Measurements from ENCODE around the gene PHACTR4. TPM values are rescaled to one million over a fixed set of nuclear protein-coding genes. Genes with fewer than 3 reads are reported as not detected.
"Not testable (repeated sequence)": the region's sequence is repeated elsewhere in the genome, so short reads cannot be mapped to it uniquely, and the experiment has no call there.

Gene PHACTR4
- polyA plus RNA-seq, 3 donors from 2014 or later, result 4.2 to 22.5 (median 6.9) TPM

- Mint-ChIP-seq H3K36me3 (peaks cover 0 to 5% (median 0%) of the 10 kb centered on the region in 3 donors), H3K27me3 (ENCODE audit: low read depth in 3 of 3) (peaks cover 2 to 6% (median 5%) of the 10 kb centered on the region in 3 donors), H3K4me3 (peak overlapping the region; percentile 85 to 92 (median 90)), H3K9me3 (no peaks in the 10 kb centered on the region), H3K4me1 (peaks cover 20 to 29% of the 10 kb centered on the region in 2 donors), H3K27ac (peak overlapping the region; percentile 80 to 93 (median 85))
- DNase-seq, result peak; percentile 87 to 88 (median 87)
Measured at GRCh38 chr1:28518000-28518744, 148.6 kb downstream of the PHACTR4 start.

- H3K36me3 Mint-ChIP-seq, result peaks cover 0 to 5% (median 0%) of the 10 kb centered on the region in 3 donors
- peak overlapping the region; percentile 80 to 93 (median 85) for H3K27ac Mint-ChIP-seq
- peaks cover 20 to 29% of the 10 kb centered on the region in 2 donors for H3K4me1 Mint-ChIP-seq
- peak overlapping the region; percentile 80 to 92 (median 88) for H3K4me3 Mint-ChIP-seq
- peaks cover 2 to 6% (median 5%) of the 10 kb centered on the region in 3 donors for H3K27me3 Mint-ChIP-seq (ENCODE audit: low read depth in 3 of 3)
- DNase-seq, result peak; percentile 63 to 66 (median 65)
- no peaks in the 10 kb centered on the region for H3K9me3 Mint-ChIP-seq
Measured at GRCh38 chr1:28518745-28519341, 149.3 kb downstream of the PHACTR4 start.

- DNase-seq, result no peak
- H3K27me3 Mint-ChIP-seq (ENCODE audit: low read depth in 3 of 3), result peaks cover 2 to 6% (median 5%) of the 10 kb centered on the region in 3 donors
- H3K4me1 Mint-ChIP-seq, result peaks cover 17 to 29% of the 10 kb centered on the region in 2 donors
- no peaks in the 10 kb centered on the region for H3K36me3 Mint-ChIP-seq
- H3K27ac Mint-ChIP-seq, result peak overlapping the region in 2 of 6 donors; percentile 30 to 40
- no peaks in the 10 kb centered on the region for H3K9me3 Mint-ChIP-seq
- peak overlapping the region in 1 of 5 donors; percentile 47 for H3K4me3 Mint-ChIP-seq
Measured at GRCh38 chr1:28519946-28520725, 150.6 kb downstream of the PHACTR4 start.

- not testable (repeated sequence) for H3K27ac Mint-ChIP-seq; DNase-seq; H3K36me3 Mint-ChIP-seq; H3K4me3 Mint-ChIP-seq; H3K9me3 Mint-ChIP-seq; H3K27me3 Mint-ChIP-seq (ENCODE audit: low read depth in 3 of 3)
- H3K4me1 Mint-ChIP-seq, result peaks cover 17 to 29% of the 10 kb centered on the region in 2 donors
Measured at GRCh38 chr1:28520796-28521195, 151.3 kb downstream of the PHACTR4 start.

- DNase-seq, result no peak
- Mint-ChIP-seq H3K4me1 (peaks cover 17 to 25% of the 10 kb centered on the region in 2 donors), H3K27me3 (ENCODE audit: low read depth in 3 of 3) (peaks cover 2 to 6% (median 5%) of the 10 kb centered on the region in 3 donors), H3K36me3 (no peaks in the 10 kb centered on the region), H3K4me3 (peak overlapping the region in 1 of 5 donors; percentile 36), H3K27ac (peak overlapping the region in 3 of 6 donors; percentile 14 to 55 (median 50)), H3K9me3 (no peaks in the 10 kb centered on the region)
Measured at GRCh38 chr1:28521502-28522164, 152.1 kb downstream of the PHACTR4 start.

- not testable (repeated sequence) for H3K27me3 Mint-ChIP-seq (ENCODE audit: low read depth in 3 of 3); H3K36me3 Mint-ChIP-seq; DNase-seq; H3K9me3 Mint-ChIP-seq; H3K4me3 Mint-ChIP-seq
- H3K4me1 Mint-ChIP-seq, result peaks cover 13 to 20% of the 10 kb centered on the region in 2 donors
- peak overlapping the region in 2 of 6 donors; percentile 1 to 32 for H3K27ac Mint-ChIP-seq
Measured at GRCh38 chr1:28522537-28522936, 153.0 kb downstream of the PHACTR4 start.

GRCh38 chr1:28525002-28525642 lies 155.6 kb downstream of the PHACTR4 start:
- not testable (repeated sequence) for DNase-seq; H3K27ac Mint-ChIP-seq; H3K27me3 Mint-ChIP-seq (ENCODE audit: low read depth in 3 of 3); H3K4me3 Mint-ChIP-seq; H3K9me3 Mint-ChIP-seq; H3K4me1 Mint-ChIP-seq; H3K36me3 Mint-ChIP-seq

GRCh38 chr1:28526886-28527285 lies 157.3 kb downstream of the PHACTR4 start:
- peaks cover 0 to under 1% (median 0%) of the 10 kb centered on the region in 3 donors for H3K27me3 Mint-ChIP-seq (ENCODE audit: low read depth in 3 of 3)
- no peak overlapping the region for H3K27ac Mint-ChIP-seq
- peaks cover 0 to 3% of the 10 kb centered on the region in 2 donors for H3K4me1 Mint-ChIP-seq
- no peak for DNase-seq
- H3K4me3 Mint-ChIP-seq, result no peak overlapping the region
- no peaks in the 10 kb centered on the region for H3K9me3 Mint-ChIP-seq
- H3K36me3 Mint-ChIP-seq, result peaks cover 0 to 4% (median 4%) of the 10 kb centered on the region in 3 donors

GRCh38 chr1:28530456-28530855 lies 160.9 kb downstream of the PHACTR4 start:
- Mint-ChIP-seq H3K36me3 (peaks cover 0 to 8% (median 7%) of the 10 kb centered on the region in 3 donors), H3K4me3 (no peak overlapping the region), H3K9me3 (no peaks in the 10 kb centered on the region), H3K4me1 (no peaks in the 10 kb centered on the region), H3K27ac (no peak overlapping the region), H3K27me3 (ENCODE audit: low read depth in 3 of 3) (peaks cover 3 to 4% (median 3%) of the 10 kb centered on the region in 3 donors)
- DNase-seq, result no peak

- no peak overlapping the region for H3K4me3 Mint-ChIP-seq
- peaks cover 0 to 20% (median 5%) of the 10 kb centered on the region in 3 donors for H3K36me3 Mint-ChIP-seq
- no peaks in the 10 kb centered on the region for H3K4me1 Mint-ChIP-seq
- H3K9me3 Mint-ChIP-seq, result no peaks in the 10 kb centered on the region
- H3K27me3 Mint-ChIP-seq (ENCODE audit: low read depth in 3 of 3), result peaks cover 3 to 6% (median 3%) of the 10 kb centered on the region in 3 donors
- no peak overlapping the region for H3K27ac Mint-ChIP-seq
- no peak for DNase-seq
Measured at GRCh38 chr1:28534671-28535070, 165.1 kb downstream of the PHACTR4 start.

GRCh38 chr1:28535180-28535579 lies 165.6 kb downstream of the PHACTR4 start:
- Mint-ChIP-seq H3K4me1 (no peaks in the 10 kb centered on the region), H3K9me3 (no peaks in the 10 kb centered on the region)

GRCh38 chr1:28537457-28538199 lies 168.1 kb downstream of the PHACTR4 start:
- H3K27ac Mint-ChIP-seq, result no peak overlapping the region
- no peaks in the 10 kb centered on the region for H3K4me1 Mint-ChIP-seq
- H3K9me3 Mint-ChIP-seq, result no peaks in the 10 kb centered on the region

More at GRCh38 chr1:28535180-28535579, 165.6 kb downstream of the PHACTR4 start:
- Mint-ChIP-seq H3K36me3 (peaks cover 0 to 20% (median 4%) of the 10 kb centered on the region in 3 donors), H3K27me3 (ENCODE audit: low read depth in 3 of 3) (peaks cover 3 to 6% (median 3%) of the 10 kb centered on the region in 3 donors), H3K4me3 (no peak overlapping the region), H3K27ac (no peak overlapping the region)
- DNase-seq, result no peak

More at GRCh38 chr1:28537457-28538199, 168.1 kb downstream of the PHACTR4 start:
- Mint-ChIP-seq H3K4me3 (no peak overlapping the region), H3K27me3 (ENCODE audit: low read depth in 3 of 3) (peaks cover 0 to 6% (median 2%) of the 10 kb centered on the region in 3 donors), H3K36me3 (peaks cover 0 to 16% (median 4%) of the 10 kb centered on the region in 3 donors)
- no peak for DNase-seq

All from immature natural killer cell (primary cell).